Caco-2 (cell line): ENCODE data around the gene TIFAB. TPM values are rescaled to one million over a fixed set of nuclear protein-coding genes. Genes with fewer than 3 reads are reported as not detected.

Experiments
- BruUV-seq: library from RNA; stranded (reverse); fragments of 400-500 nt; replicated peaks from 2 replicates; lab custom pipeline; 2021; lab: Mats Ljungman, UMichigan
- CTCF ChIA-PET: fragments of 300-600 bp; sonication (Branson Sonifier 250); formaldehyde crosslinking; loops from one replicate; lab custom pipeline; 2022; ENCODE audit warnings: antibody characterized with exemption; lab: Charles Lee
- POLR2A ChIA-PET: fragments of 300-600 bp; sonication (Branson Sonifier 250); formaldehyde crosslinking; loops from one replicate; lab custom pipeline; 2022; ENCODE audit warnings: antibody characterized with exemption; lab: Charles Lee
- DNase-seq, 2 experiments: peaks; one replicate each; pipeline versions ENCODE4 v3.0.0 to v3.0.0-alpha.2; 2020 to 2022
- H3K27me3 ChIP-seq: replicated peaks from 2 replicates; pipeline ENCODE4 v1.6.0; 2011; ENCODE audit warnings: low read length; ENCODE audit not compliant: control insufficient read depth, insufficient read depth
- H3K36me3 ChIP-seq: 2 replicates; pipeline ENCODE4 v1.5.1; 2011; ENCODE audit warnings: low read length; ENCODE audit not compliant: control insufficient read depth, insufficient read depth
- H3K4me1 ChIP-seq: fragments of 250-450 bp; sonication (Bioruptor Pico); 2 replicates; pipeline ENCODE4 v1.5.1; 2020; ENCODE audit warnings: mild to moderate bottlenecking
- H3K4me3 ChIP-seq: 2 replicates; pipeline ENCODE4 v1.5.1; 2011; ENCODE audit warnings: low read depth, mild to moderate bottlenecking, control low read depth, low read length
- H3K9me3 ChIP-seq: fragments of 250-450 bp; sonication (Bioruptor Pico); 2 replicates; pipeline ENCODE4 v1.5.1; 2020; ENCODE audit warnings: mild to moderate bottlenecking, moderate library complexity
- H3K27ac Mint-ChIP-seq: one replicate; pipeline ENCODE4 v1.8.0; 2022; ENCODE audit warnings: mixed read lengths; ENCODE audit not compliant: unreplicated experiment
- H3K27me3 Mint-ChIP-seq: one replicate; pipeline ENCODE4 v1.8.0; 2022; ENCODE audit warnings: mixed read lengths; ENCODE audit not compliant: insufficient read depth, unreplicated experiment
- H3K36me3 Mint-ChIP-seq: one replicate; pipeline ENCODE4 v1.8.0; 2022; ENCODE audit warnings: mild to moderate bottlenecking, mixed read lengths; ENCODE audit not compliant: insufficient read depth, unreplicated experiment
- H3K4me1 Mint-ChIP-seq: one replicate; pipeline ENCODE4 v1.8.0; 2022; ENCODE audit warnings: low read depth, mixed read lengths; ENCODE audit not compliant: unreplicated experiment
- H3K4me3 Mint-ChIP-seq: one replicate; pipeline ENCODE4 v1.8.0; 2022; ENCODE audit warnings: mild to moderate bottlenecking, moderate library complexity, mixed read lengths; ENCODE audit not compliant: unreplicated experiment
- H3K9me3 Mint-ChIP-seq: one replicate; pipeline ENCODE4 v1.8.0; 2022; ENCODE audit warnings: mixed read lengths; ENCODE audit not compliant: unreplicated experiment
- CTCF ChIP-seq, 2 experiments: fragments of 200-600 bp in 1 of 2; IDR thresholded peaks; 1 replicate in 1 of 2; 2 replicates in 1 of 2; pipeline versions ENCODE4 v1.5.1 to v1.8.0; 2011 to 2022; ENCODE audit warnings: antibody characterized with exemption in 1 of 2, control low read depth in 1 of 2, inconsistent platforms in 1 of 2, low read depth in 1 of 2, low read length in 1 of 2, mild to moderate bottlenecking in 1 of 2, moderate library complexity in 1 of 2; ENCODE audit not compliant: insufficient read depth in 1 of 2, severe bottlenecking in 1 of 2, unreplicated experiment in 1 of 2
- intact Hi-C: fragments of 100-400 bp; cut with micrococcal nuclease; formaldehyde crosslinking; loops from one replicate; pipeline ENCODE4 v1.10.0; 2022; ENCODE audit not compliant: unreplicated experiment
- total RNA-seq: library from RNA; stranded (reverse); gene quantifications from 2 replicates; pipeline ENCODE4 v1.2.3, GENCODE V29; 2022

TIFAB gene
- total RNA-seq, 1 experiment from 2014 or later: not detected

GRCh38 chr5:135468541-135468940, 16.4 kb upstream of the TIFAB start:
- intact Hi-C loops: no loop called here
- DNase-seq: no peak
- POLR2A ChIA-PET: no interaction called here
- CTCF ChIA-PET: interaction anchor here (10.6 kb wide), 1 partner anchor 83 kb away, joined by 311 read pairs; no protein-coding TSS in a partner anchor
- Mint-ChIP-seq H3K9me3 (no peaks in the 10 kb centered on the region), H3K36me3 (no peaks in the 10 kb centered on the region), H3K27me3 (peaks cover 16% of the 10 kb centered on the region), H3K27ac (no peak overlapping the region), H3K4me3 (no peak overlapping the region), H3K4me1 (peaks cover 6% of the 10 kb centered on the region)
- Histone ChIP-seq H3K36me3 (no peaks in the 10 kb centered on the region), H3K4me3 (no peak overlapping the region), H3K9me3 (no peaks in the 10 kb centered on the region), H3K4me1 (peaks cover 2% of the 10 kb centered on the region), H3K27me3 (peaks cover 1% of the 10 kb centered on the region)
- BruUV-seq: no TSS peak
- no peak for TF ChIP-seq CTCF (IDR thresholded peaks at IDR 0.05; ENCODE audit: insufficient read depth in 1 of 2, low read depth in 1 of 2, low read length in 1 of 2, severe bottlenecking in 1 of 2, unreplicated experiment in 1 of 2)

- no TSS peak for BruUV-seq
- no peak for TF ChIP-seq CTCF (IDR thresholded peaks at IDR 0.05; ENCODE audit: insufficient read depth in 1 of 2, low read depth in 1 of 2, low read length in 1 of 2, severe bottlenecking in 1 of 2, unreplicated experiment in 1 of 2)
- intact Hi-C loops: loop anchor here (2.0 kb wide), 1 partner anchor 261 kb away; no protein-coding TSS in a partner anchor
- Histone ChIP-seq H3K4me1 (no peaks in the 10 kb centered on the region; the same call in 1 of the 2 replicates), H3K27me3 (peaks cover 1% of the 10 kb centered on the region), H3K36me3 (no peaks in the 10 kb centered on the region), H3K9me3 (no peaks in the 10 kb centered on the region), H3K4me3 (no peak overlapping the region)
- H3K27me3 Mint-ChIP-seq: peaks cover 18% of the 10 kb centered on the region
- no peak overlapping the region for H3K27ac Mint-ChIP-seq
- no peaks in the 10 kb centered on the region for H3K9me3 Mint-ChIP-seq
- H3K4me3 Mint-ChIP-seq: no peak overlapping the region
- no peaks in the 10 kb centered on the region for H3K36me3 Mint-ChIP-seq
- H3K4me1 Mint-ChIP-seq: peaks cover 6% of the 10 kb centered on the region
- ChIA-PET POLR2A (no interaction called here), CTCF (interaction anchor here (10.6 kb wide), 1 partner anchor 83 kb away, joined by 311 read pairs; no protein-coding TSS in a partner anchor)
- peak in 1 of 2 experiments; percentile 5 for DNase-seq
These were observed 15.8 kb upstream of the TIFAB start for GRCh38 chr5:135467871-135468485.

GRCh38 chr5:135467051-135467625, 15.0 kb upstream of the TIFAB start:
- H3K27ac Mint-ChIP-seq: no peak overlapping the region
- no peaks in the 10 kb centered on the region for H3K9me3 Mint-ChIP-seq
- Histone ChIP-seq H3K27me3 (peaks cover 1% of the 10 kb centered on the region), H3K36me3 (no peaks in the 10 kb centered on the region), H3K4me3 (no peak overlapping the region), H3K9me3 (no peaks in the 10 kb centered on the region), H3K4me1 (no peaks in the 10 kb centered on the region; the same call in 1 of the 2 replicates)
- BruUV-seq: no TSS peak
- H3K4me1 Mint-ChIP-seq: peaks cover 6% of the 10 kb centered on the region
- no peak overlapping the region for H3K4me3 Mint-ChIP-seq
- CTCF ChIA-PET: interaction anchor here (1.6 to 10.6 kb wide), 4 partner anchors 21 to 99 kb away, joined by 7 to 311 read pairs (median 36); no protein-coding TSS in a partner anchor
- TF ChIP-seq CTCF (IDR thresholded peaks at IDR 0.05; ENCODE audit: insufficient read depth in 1 of 2, low read depth in 1 of 2, low read length in 1 of 2, severe bottlenecking in 1 of 2, unreplicated experiment in 1 of 2): no peak
- intact Hi-C loops: loop anchor here (2.0 kb wide), 1 partner anchor 262 kb away; no protein-coding TSS in a partner anchor
- peaks cover 18% of the 10 kb centered on the region for H3K27me3 Mint-ChIP-seq
- no peaks in the 10 kb centered on the region for H3K36me3 Mint-ChIP-seq
- peak in 1 of 2 experiments; percentile 25 for DNase-seq
- POLR2A ChIA-PET: no interaction called here
